PC-3 (cell line): ENCODE measurements around the gene ARL6IP4. TPM values are rescaled to one million over a fixed set of nuclear protein-coding genes. Genes with fewer than 3 reads are reported as not detected.

Experiments
- ATAC-seq: fragments of 200-7000 bp; cut with Tn5 transposase; 2 replicates; pipeline ENCODE4 v1.9.1; 2020; ENCODE audit warnings: mild to moderate bottlenecking, moderate library complexity
- BruUV-seq: library from RNA; stranded (reverse); fragments of 400-500 nt; replicated peaks from 2 replicates; lab custom pipeline; 2021; lab: Mats Ljungman, UMichigan
- CTCF ChIA-PET: fragments of 300-600 bp; sonication (Branson Sonifier 250); formaldehyde crosslinking; loops from one replicate; lab custom pipeline; 2022; ENCODE audit warnings: antibody characterized with exemption; lab: Charles Lee
- POLR2A ChIA-PET: fragments of 300-600 bp; sonication (Branson Sonifier 250); formaldehyde crosslinking; loops from one replicate; lab custom pipeline; 2022; ENCODE audit warnings: antibody characterized with exemption; ENCODE audit not compliant: unreplicated experiment; lab: Charles Lee
- DNase-seq: peaks from one replicate; pipeline ENCODE4 v3.0.0-alpha.2; 2015
- H2AFZ ChIP-seq: fragments of 300-600 bp; sonication (generic); 2 replicates; pipeline ENCODE4 v1.6.0; 2016; ENCODE audit warnings: antibody characterized with exemption, low read length
- H3F3A ChIP-seq: fragments of 300-600 bp; sonication (generic); one replicate; pipeline ENCODE4 v1.6.0; 2017; ENCODE audit warnings: antibody characterized with exemption, low read length, control low read depth, mild to moderate bottlenecking; ENCODE audit not compliant: unreplicated experiment
- H3K27ac ChIP-seq: fragments of 300-600 bp; sonication (generic); 2 replicates; pipeline ENCODE4 v1.5.1; 2016; ENCODE audit warnings: mild to moderate bottlenecking, low read length
- H3K27me3 ChIP-seq: fragments of 300-600 bp; sonication (generic); 2 replicates; pipeline ENCODE4 v1.6.1; 2016; ENCODE audit warnings: low read length, mixed read lengths
- H3K36me3 ChIP-seq: fragments of 300-600 bp; sonication (generic); 2 replicates; pipeline ENCODE4 v1.6.1; 2016; ENCODE audit warnings: low read depth, mixed run types, low read length, mixed read lengths
- H3K4me1 ChIP-seq: fragments of 300-600 bp; sonication (generic); 2 replicates; pipeline ENCODE4 v1.5.1; 2016; ENCODE audit warnings: low read length; ENCODE audit not compliant: insufficient read depth
- H3K4me2 ChIP-seq: fragments of 300-600 bp; sonication (generic); 2 replicates; pipeline ENCODE4 v1.6.0; 2016; ENCODE audit warnings: low read length
- H3K4me3 ChIP-seq: fragments of 300-600 bp; sonication (generic); 2 replicates; pipeline ENCODE4 v1.5.1; 2016; ENCODE audit warnings: mild to moderate bottlenecking, low read length, mixed read lengths
- H3K79me2 ChIP-seq: fragments of 300-600 bp; sonication (generic); 2 replicates; pipeline ENCODE4 v1.6.1; 2017; ENCODE audit warnings: low read length, mixed read lengths
- H3K9ac ChIP-seq: fragments of 300-600 bp; sonication (generic); 2 replicates; pipeline ENCODE4 v1.6.0; 2016; ENCODE audit warnings: mild to moderate bottlenecking, low read length
- H3K9me2 ChIP-seq: fragments of 300-600 bp; sonication (generic); replicated peaks from 2 replicates; pipeline ENCODE4 v1.6.1; 2016; ENCODE audit warnings: mixed run types, low read length, mixed read lengths
- H3K9me3 ChIP-seq: fragments of 300-600 bp; sonication (generic); 2 replicates; pipeline ENCODE4 v1.6.1; 2016; ENCODE audit warnings: low read length, mixed read lengths
- H4K20me1 ChIP-seq: fragments of 300-600 bp; sonication (generic); 2 replicates; pipeline ENCODE4 v1.6.1; 2016; ENCODE audit warnings: low read length, mixed read lengths
- EZH2 ChIP-seq: fragments of 300-600 bp; sonication (generic); IDR thresholded peaks from one replicate; pipeline ENCODE4 v1.6.1; 2017; ENCODE audit warnings: antibody characterized with exemption, mild to moderate bottlenecking, low read length; ENCODE audit not compliant: unreplicated experiment
- EZH2phosphoT487 ChIP-seq: fragments of 300-600 bp; sonication (generic); IDR thresholded peaks from 2 replicates; pipeline ENCODE4 v1.6.1; 2018; ENCODE audit warnings: mild to moderate bottlenecking, antibody characterized with exemption, low read length, borderline replicate concordance
- intact Hi-C: fragments of 100-400 bp; cut with micrococcal nuclease; formaldehyde crosslinking; loops from 2 replicates; pipeline ENCODE4 v1.9.0; 2023
- total RNA-seq: library from RNA; depleted of rRNA; stranded (reverse); fragments of >200 nt; gene quantifications from 2 replicates; pipeline ENCODE4 v1.2.3, GENCODE V29; 2014
- TF ChIP-seq, protein P1 (sequence below): fragments of 300-600 bp; sonication (generic); conservative IDR thresholded peaks from 2 replicates; pipeline ENCODE4 v1.5.1; 2017; ENCODE audit warnings: antibody characterized with exemption, low read depth, mild to moderate bottlenecking, low read length

ARL6IP4 gene
- total RNA-seq, 1 experiment from 2014 or later = 363 TPM

DNA sequence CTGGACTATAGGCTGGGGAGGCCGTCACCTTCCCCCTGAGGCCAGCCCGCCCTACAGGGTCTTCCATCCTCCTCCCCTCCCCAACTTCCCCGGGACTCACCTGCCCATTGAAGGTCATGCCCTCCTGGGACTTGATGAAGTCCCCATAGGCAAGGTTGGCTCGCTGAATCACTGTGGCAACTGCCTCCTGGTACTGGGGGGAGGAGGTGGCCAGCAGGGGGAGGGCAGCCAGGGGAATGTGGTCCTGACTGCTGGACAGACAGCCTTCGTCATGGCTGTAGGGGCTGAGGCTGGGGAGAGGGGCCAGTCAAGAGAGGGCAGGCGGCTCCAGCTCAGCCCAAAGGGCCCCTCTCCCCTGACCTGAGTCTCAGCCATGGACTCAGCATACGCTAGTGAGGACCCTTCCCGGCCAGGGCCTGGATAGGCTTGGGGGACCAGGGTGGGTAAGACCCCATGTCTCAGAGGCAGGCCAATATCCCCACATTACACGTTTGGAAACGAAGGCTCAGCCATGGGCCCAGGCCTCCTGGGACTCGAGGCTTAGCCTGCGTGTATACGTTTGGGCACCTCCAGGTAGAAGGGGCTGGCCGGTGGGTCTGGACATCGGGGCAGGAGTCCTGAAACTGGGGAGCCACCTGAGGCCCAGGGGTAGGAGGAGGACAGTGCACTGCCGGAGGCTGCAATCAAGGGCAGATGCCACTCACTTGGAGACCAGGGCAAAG is 16.3 kb downstream of the ARL6IP4 start:
- intact Hi-C loops = no loop called here
- Histone ChIP-seq H3K9ac (no peak overlapping the region), H3F3A (no peaks in the 10 kb centered on the region), H3K27me3 (no peaks in the 10 kb centered on the region), H3K4me2 (no peak overlapping the region), H4K20me1 (no peaks in the 10 kb centered on the region), H3K27ac (no peak overlapping the region), H2AFZ (no peak overlapping the region), H3K4me1 (no peaks in the 10 kb centered on the region), H3K79me2 (no peaks in the 10 kb centered on the region), H3K4me3 (no peak overlapping the region), H3K9me2 (no peaks in the 10 kb centered on the region), H3K9me3 (no peaks in the 10 kb centered on the region), H3K36me3 (no peaks in the 10 kb centered on the region)
- ATAC-seq (no peak), DNase-seq (no peak)
- no TSS peak for BruUV-seq
- CTCF ChIA-PET = no interaction called here
- POLR2A ChIA-PET = no interaction called here
- TF ChIP-seq EZH2phosphoT487 (no peak), EZH2 (no peak)
- TF ChIP-seq, protein P1, sequence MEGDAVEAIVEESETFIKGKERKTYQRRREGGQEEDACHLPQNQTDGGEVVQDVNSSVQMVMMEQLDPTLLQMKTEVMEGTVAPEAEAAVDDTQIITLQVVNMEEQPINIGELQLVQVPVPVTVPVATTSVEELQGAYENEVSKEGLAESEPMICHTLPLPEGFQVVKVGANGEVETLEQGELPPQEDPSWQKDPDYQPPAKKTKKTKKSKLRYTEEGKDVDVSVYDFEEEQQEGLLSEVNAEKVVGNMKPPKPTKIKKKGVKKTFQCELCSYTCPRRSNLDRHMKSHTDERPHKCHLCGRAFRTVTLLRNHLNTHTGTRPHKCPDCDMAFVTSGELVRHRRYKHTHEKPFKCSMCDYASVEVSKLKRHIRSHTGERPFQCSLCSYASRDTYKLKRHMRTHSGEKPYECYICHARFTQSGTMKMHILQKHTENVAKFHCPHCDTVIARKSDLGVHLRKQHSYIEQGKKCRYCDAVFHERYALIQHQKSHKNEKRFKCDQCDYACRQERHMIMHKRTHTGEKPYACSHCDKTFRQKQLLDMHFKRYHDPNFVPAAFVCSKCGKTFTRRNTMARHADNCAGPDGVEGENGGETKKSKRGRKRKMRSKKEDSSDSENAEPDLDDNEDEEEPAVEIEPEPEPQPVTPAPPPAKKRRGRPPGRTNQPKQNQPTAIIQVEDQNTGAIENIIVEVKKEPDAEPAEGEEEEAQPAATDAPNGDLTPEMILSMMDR = no peak

DNA sequence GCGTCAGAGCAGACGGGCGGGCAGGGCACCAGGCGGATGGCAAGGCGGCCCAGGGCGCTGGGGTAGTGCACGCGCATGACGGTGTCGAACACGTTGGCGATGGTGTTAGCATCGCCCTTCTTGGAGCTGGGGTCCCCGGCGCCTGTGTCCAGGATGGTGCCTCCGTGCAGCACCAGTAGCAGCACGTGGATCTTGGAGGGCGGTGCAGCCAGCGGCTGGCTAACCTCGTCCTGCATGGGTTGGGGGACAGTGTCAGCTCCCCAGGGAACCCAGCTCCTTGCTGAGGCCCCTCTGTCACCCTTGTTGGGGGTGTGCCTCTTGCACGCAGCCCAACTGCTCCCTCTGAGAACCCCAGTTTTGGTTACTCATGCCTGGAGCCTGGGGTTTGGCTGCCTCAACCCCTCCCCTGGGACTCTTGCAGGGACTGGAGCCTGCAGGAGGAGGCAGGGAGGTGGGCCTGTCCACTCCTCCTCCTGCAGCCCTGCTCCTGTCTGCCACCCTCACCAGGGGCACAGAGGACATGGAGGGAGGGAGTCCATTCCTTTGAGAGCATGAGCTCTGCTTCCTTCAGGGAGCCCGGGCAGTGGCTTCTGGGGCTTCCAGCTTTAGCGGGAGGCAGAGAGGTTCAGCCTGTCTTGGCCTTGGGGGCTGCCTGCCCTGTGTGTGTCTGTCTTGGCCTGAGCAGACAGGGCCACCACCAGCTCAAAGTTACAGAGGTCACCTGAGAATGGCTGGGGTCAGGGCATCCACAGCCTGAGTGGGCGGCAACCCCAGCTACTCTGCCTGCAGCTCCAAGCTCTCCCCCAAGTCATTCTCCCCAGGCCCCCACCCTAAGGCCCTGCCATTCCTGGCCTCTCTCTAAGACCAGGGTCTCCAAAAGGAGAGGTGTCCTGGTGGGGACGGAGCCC is 17.1 kb downstream of the ARL6IP4 start:
- Histone ChIP-seq H3K27ac (no peak overlapping the region), H3K36me3 (no peaks in the 10 kb centered on the region), H3K9ac (no peak overlapping the region), H3K4me3 (no peak overlapping the region), H3K9me3 (no peaks in the 10 kb centered on the region), H3K9me2 (no peaks in the 10 kb centered on the region), H3K27me3 (no peaks in the 10 kb centered on the region), H2AFZ (no peak overlapping the region), H3F3A (no peaks in the 10 kb centered on the region), H3K4me2 (no peak overlapping the region), H4K20me1 (no peaks in the 10 kb centered on the region), H3K79me2 (no peaks in the 10 kb centered on the region), H3K4me1 (no peaks in the 10 kb centered on the region)
- POLR2A ChIA-PET = no interaction called here
- CTCF ChIA-PET = no interaction called here
- TF ChIP-seq EZH2phosphoT487 (no peak), EZH2 (no peak)
- TF ChIP-seq, protein P1 = no peak
- ATAC-seq = no peak
- DNase-seq = no peak
- BruUV-seq = no TSS peak
- intact Hi-C loops = no loop called here

DNA sequence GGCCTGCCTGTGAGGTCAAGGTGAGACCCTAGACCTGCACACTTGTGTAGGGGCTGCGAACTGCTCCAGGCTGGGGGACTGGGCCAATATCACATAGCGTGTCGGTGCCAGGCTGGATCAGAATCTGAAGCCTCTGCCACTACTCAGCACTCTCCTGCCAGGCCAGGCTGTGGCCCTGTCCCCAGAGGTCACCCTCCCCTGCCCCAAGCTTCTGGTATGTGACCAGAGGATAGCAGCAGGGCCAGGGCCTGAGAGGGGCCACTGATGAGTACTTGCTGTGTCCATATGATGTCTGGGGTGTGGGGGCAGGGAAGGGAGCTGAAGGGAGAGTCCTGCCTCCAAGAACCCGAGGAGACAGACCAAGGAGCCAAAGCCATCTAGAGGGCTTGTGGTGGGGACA is 17.8 kb downstream of the ARL6IP4 start:
- no peak overlapping the region for H3K27ac ChIP-seq
- BruUV-seq = no TSS peak
- DNase-seq = no peak
- no peaks in the 10 kb centered on the region for H3K9me3 ChIP-seq
- no peaks in the 10 kb centered on the region for H4K20me1 ChIP-seq
- TF ChIP-seq, protein P1 = no peak
- no peak for TF ChIP-seq EZH2
- no peak for TF ChIP-seq EZH2phosphoT487
- ChIA-PET CTCF (no interaction called here), POLR2A (no interaction called here)
- H3K4me3 ChIP-seq = no peak overlapping the region
- H3K27me3 ChIP-seq = no peaks in the 10 kb centered on the region
- intact Hi-C loops = no loop called here
- H3K36me3 ChIP-seq = no peaks in the 10 kb centered on the region
- H3K9me2 ChIP-seq = no peaks in the 10 kb centered on the region
- no peak overlapping the region for H2AFZ ChIP-seq
- no peaks in the 10 kb centered on the region for H3K4me1 ChIP-seq
- H3K9ac ChIP-seq = no peak overlapping the region
- no peaks in the 10 kb centered on the region for H3K79me2 ChIP-seq
- no peaks in the 10 kb centered on the region for H3F3A ChIP-seq
- ATAC-seq = no peak
- H3K4me2 ChIP-seq = no peak overlapping the region
